HepG2 (cell line): Measurements from ENCODE around the gene FAM111A. TPM values are rescaled to one million over a fixed set of nuclear protein-coding genes. Genes with fewer than 3 reads are reported as not detected.
"Not testable (repeated sequence)": the region's sequence is repeated elsewhere in the genome, so short reads cannot be mapped to it uniquely, and the experiment has no call there.

ENCODE experiments used
- ATAC-seq: fragments of 200-7000 bp; cut with Tn5 transposase; 3 replicates; pipeline ENCODE4 v1.9.1; 2020; ENCODE audit warnings: mild to moderate bottlenecking, moderate library complexity
- BruUV-seq: library from RNA; stranded (reverse); fragments of 400-500 nt; replicated peaks from 2 replicates; lab custom pipeline; 2021; lab: Mats Ljungman, UMichigan
- CTCF ChIA-PET: fragments of 300-600 bp; formaldehyde crosslinking; extraction: SDS; loops from one replicate; lab custom pipeline; 2021; ENCODE audit warnings: low total read pairs, inconsistent platforms, low intra/inter-chr PET ratio; lab: Yijun Ruan, JAX
- POLR2A ChIA-PET: fragments of 350-600 bp; sonication (Branson Sonifier 250); formaldehyde crosslinking; loops from one replicate; lab custom pipeline; 2020; ENCODE audit warnings: antibody characterized with exemption, inconsistent platforms; lab: Yijun Ruan, JAX
- DNase-seq: peaks from one replicate; pipeline ENCODE4 v3.0.0-alpha.2; 2015; ENCODE audit warnings: low spot score
- FAIRE-seq: peaks from 3 replicates; lab custom pipeline; 2011; peaks lifted over from hg19 to GRCh38; lab: Jason Lieb, UNC
- H2AFZ ChIP-seq: one replicate; pipeline ENCODE4 v1.6.1; 2011; ENCODE audit warnings: low read length, inconsistent platforms
- H3K27ac ChIP-seq: fragments of 300-600 bp; 3 replicates; pipeline ENCODE4 v1.8.0; 2011; ENCODE audit warnings: mixed run types, mild to moderate bottlenecking, mixed read lengths, low read length, inconsistent platforms; ENCODE audit not compliant: insufficient read depth; ENCODE audit errors: extremely low read length
- H3K27me3 ChIP-seq, 2 experiments: fragments of 200-600 bp in 1 of 2; 2 replicates in 1 of 2; 3 replicates in 1 of 2; pipeline versions ENCODE4 v1.6.0 to v1.8.0; 2011; ENCODE audit warnings: low read length in 2 of 2, mild to moderate bottlenecking in 2 of 2, moderate library complexity in 2 of 2, inconsistent platforms in 1 of 2; ENCODE audit not compliant: insufficient read depth in 2 of 2, control insufficient read depth in 1 of 2
- H3K36me3 ChIP-seq, 2 experiments: fragments of 200-600 bp in 1 of 2; replicated peaks in 1 of 2; 2 replicates in 1 of 2; 3 replicates in 1 of 2; pipeline versions ENCODE4 v1.5.1 to v1.8.0; 2011; ENCODE audit warnings: low read length in 2 of 2, inconsistent platforms in 1 of 2; ENCODE audit not compliant: insufficient read depth in 2 of 2, control insufficient read depth in 1 of 2
- H3K4me1 ChIP-seq: 2 replicates; pipeline ENCODE4 v1.5.1; 2012; ENCODE audit warnings: low read length, inconsistent platforms; ENCODE audit not compliant: insufficient read depth
- H3K4me2 ChIP-seq: 2 replicates; pipeline ENCODE4 v1.6.0; 2011; ENCODE audit warnings: low read depth, low read length, inconsistent platforms
- H3K4me3 ChIP-seq, 3 experiments: fragments of 200-600 bp in 1 of 3; sonication (generic), shearing (Covaris generic) in 1 of 3; replicated peaks in 1 of 3; 2 replicates each; pipeline ENCODE4 v1.5.1; 2011 to 2016; ENCODE audit warnings: low read length in 3 of 3, inconsistent platforms in 2 of 3, low read depth in 2 of 3, mild to moderate bottlenecking in 2 of 3, control low read depth in 1 of 3, mixed read lengths in 1 of 3; ENCODE audit not compliant: insufficient read depth in 1 of 3
- H3K79me2 ChIP-seq: one replicate; pipeline ENCODE4 v1.6.1; 2011; ENCODE audit warnings: low read length, inconsistent platforms; ENCODE audit not compliant: insufficient read depth
- H3K9ac ChIP-seq: 2 replicates; pipeline ENCODE4 v1.6.0; 2011; ENCODE audit warnings: mild to moderate bottlenecking, low read depth, low read length, inconsistent platforms; ENCODE audit not compliant: insufficient read depth
- H3K9me3 ChIP-seq: 2 replicates; pipeline ENCODE4 v1.5.1; 2012; ENCODE audit warnings: mild to moderate bottlenecking, low read length
- H4K20me1 ChIP-seq: 2 replicates; pipeline ENCODE4 v1.6.0; 2011; ENCODE audit warnings: inconsistent platforms, mild to moderate bottlenecking, low read length, moderate library complexity; ENCODE audit not compliant: insufficient read depth
- ADNP ChIP-seq: sonication (generic); formaldehyde crosslinking; IDR thresholded peaks from 2 replicates; pipeline ENCODE4 v1.4.0; 2020; ENCODE audit warnings: missing genetic modification reagents
- ELF3 ChIP-seq: IDR thresholded peaks from 2 replicates; pipeline ENCODE4 v1.6.1; 2016; ENCODE audit warnings: missing genetic modification reagents, missing compliant biosample characterization
- MLX ChIP-seq: IDR thresholded peaks from 2 replicates; pipeline ENCODE4 v1.6.1; 2016
- MYC ChIP-seq: sonication (generic); formaldehyde crosslinking; IDR thresholded peaks from 2 replicates; pipeline ENCODE4 v1.9.0; 2021; ENCODE audit warnings: missing genetic modification reagents, borderline replicate concordance
- NPAS2 ChIP-seq: sonication (generic); formaldehyde crosslinking; IDR thresholded peaks from 2 replicates; pipeline ENCODE4 v1.8.0; 2022; ENCODE audit warnings: mild to moderate bottlenecking, missing genetic modification reagents, borderline replicate concordance
- NR2F6 ChIP-seq, 2 experiments: IDR thresholded peaks; 2 replicates each; pipeline ENCODE4 v1.6.1; 2016; ENCODE audit warnings: antibody characterized with exemption in 1 of 2, mild to moderate bottlenecking in 1 of 2
- RFXANK ChIP-seq: IDR thresholded peaks from 2 replicates; pipeline ENCODE4 v1.6.1; 2016
- RFXAP ChIP-seq: sonication (generic); formaldehyde crosslinking; IDR thresholded peaks from 2 replicates; pipeline ENCODE4 v1.4.0; 2020; ENCODE audit warnings: missing genetic modification reagents, borderline replicate concordance
- SMC3 ChIP-seq: IDR thresholded peaks from 2 replicates; pipeline ENCODE4 v1.6.1; 2011; ENCODE audit warnings: low read length, improper control_type of control experiment
- TCF7 ChIP-seq: sonication (generic); IDR thresholded peaks from 2 replicates; pipeline ENCODE4 v1.6.1; 2016; ENCODE audit warnings: antibody characterized with exemption, low read depth
- TERF1 ChIP-seq: sonication (generic); formaldehyde crosslinking; IDR thresholded peaks from 2 replicates; pipeline ENCODE4 v1.8.0; 2022; ENCODE audit warnings: mild to moderate bottlenecking, missing genetic modification reagents, moderate library complexity
- TRAFD1 ChIP-seq: sonication (generic); formaldehyde crosslinking; IDR thresholded peaks from 2 replicates; pipeline ENCODE4 v1.5.1; 2020; ENCODE audit warnings: missing genetic modification reagents, mild to moderate bottlenecking, borderline replicate concordance
- ZFP82 ChIP-seq: sonication (generic); formaldehyde crosslinking; IDR thresholded peaks from 2 replicates; pipeline ENCODE4 v1.5.1; 2020; ENCODE audit warnings: mild to moderate bottlenecking, missing genetic modification reagents, borderline replicate concordance
- ZNF572 ChIP-seq: sonication (generic); formaldehyde crosslinking; IDR thresholded peaks from 2 replicates; pipeline ENCODE4 v1.5.1; 2020; ENCODE audit warnings: mild to moderate bottlenecking, missing genetic modification reagents
- ZNF614 ChIP-seq: IDR thresholded peaks from 2 replicates; pipeline ENCODE4 v1.6.1; 2018; ENCODE audit warnings: missing biosample characterization, missing genetic modification reagents, inconsistent platforms, borderline replicate concordance
- in situ Hi-C: cut with HindIII; loops from 2 replicates; pipeline ENCODE4 v1.10.0; 2017; ENCODE audit warnings: low pct_unique_long_range_greater_than_20kb; ENCODE audit not compliant: extremely low pct_ligation_motif_present
- intact Hi-C: fragments of 100-400 bp; cut with micrococcal nuclease; formaldehyde crosslinking; loops from one replicate; pipeline ENCODE4 v1.10.0; 2022; ENCODE audit not compliant: unreplicated experiment
- polyA plus RNA-seq, 8 experiments: library from polyadenylated mRNA; depleted of rRNA in 3 of 8; stranded (reverse) in 7 of 8; unstranded in 1 of 8; fragments of >200 nt; fragmentation: Illumina TruSeq in 4 of 8; extraction: Trizol in 4 of 8; gene quantifications; 2 replicates each; pipeline versions ENCODE4 v1.2.1 to v1.2.3, GENCODE V29; 2011 to 2016; ENCODE audit warnings: low read depth in 4 of 8, missing spikeins in 1 of 8, mixed read lengths in 1 of 8; ENCODE audit not compliant: insufficient read depth in 1 of 8
- total RNA-seq, 5 experiments: library from RNA; depleted of rRNA; stranded (reverse); fragments of >200 nt; fragmentation: Illumina TruSeq; extraction: Trizol; gene quantifications; 2 replicates each; pipeline ENCODE4 v1.2.3, GENCODE V29; 2016; ENCODE audit warnings: low read depth in 1 of 5

Gene FAM111A
- total and polyA plus RNA-seq, 2 of the 13 experiments (the other 11 are each of a cell fraction or from before 2014, with no cell fraction given): 3.2 to 13.5 TPM

GRCh38 chr11:59142530-59143507 lies at the start of gene FAM111A (continued):
- no peak for TF ChIP-seq MLX
- 0 out of 2 replicates have a peak, but pooled peaks have one; percentile 34 for TF ChIP-seq ZNF614 (CRISPR knock-in tag)
- TF ChIP-seq RFXAP (CRISPR knock-in tag): peak; percentile 99
- TF ChIP-seq ADNP (CRISPR knock-in tag): no peak
- peak; percentile 54; the same call in 1 of the 2 replicates for TF ChIP-seq ELF3
- peak; percentile 70 for TF ChIP-seq MYC (CRISPR knock-in tag)
- 0 out of 2 replicates have a peak, but pooled peaks have one; percentile 56 for TF ChIP-seq TRAFD1 (CRISPR knock-in tag)
- TF ChIP-seq TERF1 (CRISPR knock-in tag): no peak
- no peak for TF ChIP-seq SMC3
- no peak for TF ChIP-seq ZNF572 (CRISPR knock-in tag)
- TF ChIP-seq NPAS2: no peak
- no peak for TF ChIP-seq TCF7
- no peak for TF ChIP-seq ZFP82
- TF ChIP-seq NR2F6 (IDR thresholded peaks at IDR 0.05): no peak
- TF ChIP-seq NR2F6 (CRISPR knock-in tag; IDR thresholded peaks at IDR 0.05): no peak
- no peak for TF ChIP-seq RFXANK (CRISPR knock-in tag)

GRCh38 chr11:59093576-59093975 lies 49.1 kb upstream of the FAM111A start:
- CTCF ChIA-PET, H4K20me1 ChIP-seq, H2AFZ ChIP-seq, H3K4me1 ChIP-seq, H3K27ac ChIP-seq, H3K9me3 ChIP-seq, POLR2A ChIA-PET, H3K4me2 ChIP-seq, FAIRE-seq, intact Hi-C loops, ATAC-seq, H3K36me3 ChIP-seq, H3K79me2 ChIP-seq, H3K27me3 ChIP-seq, DNase-seq, H3K4me3 ChIP-seq, BruUV-seq, H3K9ac ChIP-seq, in situ Hi-C loops: not testable (repeated sequence)
